ENCODE data around the gene IKBIP. TPM values are rescaled to one million over a fixed set of nuclear protein-coding genes. Genes with fewer than 3 reads are reported as not detected.

IKBIP gene
- total RNA-seq, 1 experiment from 2014 or later = 14.5 TPM

GRCh38 chr12:98579347-98579746, 65.2 kb downstream of the IKBIP start:
- no peaks in the 10 kb centered on the region for H4K20me1 ChIP-seq (ENCODE audit: insufficient read depth)
- peak overlapping the region; percentile 77 for H3K4me2 ChIP-seq (ENCODE audit: low read length)
- peak overlapping the region; percentile 76 for H2AFZ ChIP-seq (ENCODE audit: low read depth, low read length, poor library complexity, severe bottlenecking)
- ChIA-PET RAD21 (ENCODE audit: low non-redundant PET in 1 of 2, low total read pairs in 2 of 2, uncharacterized antibody in 2 of 2, unreplicated experiment in 2 of 2) (no interaction called here), CTCF (interaction anchor here (1.5 kb wide), 1 partner anchor 13 kb away, joined by 11 read pairs; no protein-coding TSS in a partner anchor), POLR2A (interaction anchor here (1.2 kb wide), 1 partner anchor 12 kb away, joined by 4 read pairs; no protein-coding TSS in a partner anchor)
- peak overlapping the region; percentile 22; the same call in 1 of the 2 replicates for H3K9ac ChIP-seq (ENCODE audit: low read length)
- BruUV-seq (replicated peaks) = no TSS peak
- no peak for DNase-seq (ENCODE audit: low read depth, low spot score)
- no peaks in the 10 kb centered on the region for H3K27me3 ChIP-seq (ENCODE audit: insufficient read depth, low read length)
- no peak overlapping the region for H3K4me3 ChIP-seq (replicated peaks in 1 of 2; ENCODE audit: low read depth in 1 of 2, low read length in 2 of 2)
- H3K4me1 ChIP-seq (ENCODE audit: control insufficient read depth in 1 of 2, insufficient read depth in 2 of 2, low read length in 2 of 2) = peaks cover 21 to 44% of the 10 kb centered on the region in 2 experiments
- H3K79me2 ChIP-seq (ENCODE audit: insufficient read depth, low read length) = no peaks in the 10 kb centered on the region
- H3K9me2 ChIP-seq (ENCODE audit: insufficient read depth) = no peaks in the 10 kb centered on the region
- no peaks in the 10 kb centered on the region for H3K9me3 ChIP-seq (ENCODE audit: control insufficient read depth in 1 of 2, insufficient read depth in 1 of 2, low read depth in 1 of 2, low read length in 2 of 2)
- TF ChIP-seq, protein P1, sequence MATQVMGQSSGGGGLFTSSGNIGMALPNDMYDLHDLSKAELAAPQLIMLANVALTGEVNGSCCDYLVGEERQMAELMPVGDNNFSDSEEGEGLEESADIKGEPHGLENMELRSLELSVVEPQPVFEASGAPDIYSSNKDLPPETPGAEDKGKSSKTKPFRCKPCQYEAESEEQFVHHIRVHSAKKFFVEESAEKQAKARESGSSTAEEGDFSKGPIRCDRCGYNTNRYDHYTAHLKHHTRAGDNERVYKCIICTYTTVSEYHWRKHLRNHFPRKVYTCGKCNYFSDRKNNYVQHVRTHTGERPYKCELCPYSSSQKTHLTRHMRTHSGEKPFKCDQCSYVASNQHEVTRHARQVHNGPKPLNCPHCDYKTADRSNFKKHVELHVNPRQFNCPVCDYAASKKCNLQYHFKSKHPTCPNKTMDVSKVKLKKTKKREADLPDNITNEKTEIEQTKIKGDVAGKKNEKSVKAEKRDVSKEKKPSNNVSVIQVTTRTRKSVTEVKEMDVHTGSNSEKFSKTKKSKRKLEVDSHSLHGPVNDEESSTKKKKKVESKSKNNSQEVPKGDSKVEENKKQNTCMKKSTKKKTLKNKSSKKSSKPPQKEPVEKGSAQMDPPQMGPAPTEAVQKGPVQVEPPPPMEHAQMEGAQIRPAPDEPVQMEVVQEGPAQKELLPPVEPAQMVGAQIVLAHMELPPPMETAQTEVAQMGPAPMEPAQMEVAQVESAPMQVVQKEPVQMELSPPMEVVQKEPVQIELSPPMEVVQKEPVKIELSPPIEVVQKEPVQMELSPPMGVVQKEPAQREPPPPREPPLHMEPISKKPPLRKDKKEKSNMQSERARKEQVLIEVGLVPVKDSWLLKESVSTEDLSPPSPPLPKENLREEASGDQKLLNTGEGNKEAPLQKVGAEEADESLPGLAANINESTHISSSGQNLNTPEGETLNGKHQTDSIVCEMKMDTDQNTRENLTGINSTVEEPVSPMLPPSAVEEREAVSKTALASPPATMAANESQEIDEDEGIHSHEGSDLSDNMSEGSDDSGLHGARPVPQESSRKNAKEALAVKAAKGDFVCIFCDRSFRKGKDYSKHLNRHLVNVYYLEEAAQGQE (IDR thresholded peaks at IDR 0.05; ENCODE audit: low read depth) = no peak
- TF ChIP-seq SRF (IDR thresholded peaks at IDR 0.05; ENCODE audit: low read depth) = no peak
- TF ChIP-seq, protein P2, sequence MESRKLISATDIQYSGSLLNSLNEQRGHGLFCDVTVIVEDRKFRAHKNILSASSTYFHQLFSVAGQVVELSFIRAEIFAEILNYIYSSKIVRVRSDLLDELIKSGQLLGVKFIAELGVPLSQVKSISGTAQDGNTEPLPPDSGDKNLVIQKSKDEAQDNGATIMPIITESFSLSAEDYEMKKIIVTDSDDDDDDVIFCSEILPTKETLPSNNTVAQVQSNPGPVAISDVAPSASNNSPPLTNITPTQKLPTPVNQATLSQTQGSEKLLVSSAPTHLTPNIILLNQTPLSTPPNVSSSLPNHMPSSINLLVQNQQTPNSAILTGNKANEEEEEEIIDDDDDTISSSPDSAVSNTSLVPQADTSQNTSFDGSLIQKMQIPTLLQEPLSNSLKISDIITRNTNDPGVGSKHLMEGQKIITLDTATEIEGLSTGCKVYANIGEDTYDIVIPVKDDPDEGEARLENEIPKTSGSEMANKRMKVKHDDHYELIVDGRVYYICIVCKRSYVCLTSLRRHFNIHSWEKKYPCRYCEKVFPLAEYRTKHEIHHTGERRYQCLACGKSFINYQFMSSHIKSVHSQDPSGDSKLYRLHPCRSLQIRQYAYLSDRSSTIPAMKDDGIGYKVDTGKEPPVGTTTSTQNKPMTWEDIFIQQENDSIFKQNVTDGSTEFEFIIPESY (IDR thresholded peaks at IDR 0.05; ENCODE audit: extremely low read depth, insufficient replicate concordance, low read length) = no peak
- TF ChIP-seq ZNF274 (IDR thresholded peaks at IDR 0.05; ENCODE audit: low read depth, low read length) = no peak
- no peak for TF ChIP-seq CEBPB (IDR thresholded peaks at IDR 0.05; ENCODE audit: low read depth)
- TF ChIP-seq CTCF (IDR thresholded peaks at IDR 0.05 in 2 of 3, conservative IDR thresholded peaks at IDR 0.05 in 1 of 3; ENCODE audit: borderline replicate concordance in 1 of 3, insufficient read depth in 1 of 3, low read depth in 2 of 3, low read length in 2 of 3) = no peak
- no peak for TF ChIP-seq EZH2 (IDR thresholded peaks at IDR 0.05)
- no peak for TF ChIP-seq ZFX (IDR thresholded peaks at IDR 0.05)
- TF ChIP-seq MAX (IDR thresholded peaks at IDR 0.05) = no peak
- TF ChIP-seq RAD21 (IDR thresholded peaks at IDR 0.05; ENCODE audit: low read depth) = no peak
- TF ChIP-seq POLR2A (IDR thresholded peaks at IDR 0.05; ENCODE audit: borderline replicate concordance, extremely low read depth, insufficient read depth, insufficient read length) = no peak
- TF ChIP-seq, protein P3, sequence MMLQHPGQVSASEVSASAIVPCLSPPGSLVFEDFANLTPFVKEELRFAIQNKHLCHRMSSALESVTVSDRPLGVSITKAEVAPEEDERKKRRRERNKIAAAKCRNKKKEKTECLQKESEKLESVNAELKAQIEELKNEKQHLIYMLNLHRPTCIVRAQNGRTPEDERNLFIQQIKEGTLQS (IDR thresholded peaks at IDR 0.05) = no peak
- no peak for TF ChIP-seq JUND (IDR thresholded peaks at IDR 0.05)
- peak overlapping the region; percentile 43; the same call in 1 of the 2 replicates for H3K27ac ChIP-seq (ENCODE audit: low read depth, low read length)
- peak; percentile 24; the same call in 1 of the 2 replicates for ATAC-seq
- H3K36me3 ChIP-seq (ENCODE audit: control insufficient read depth in 1 of 2, insufficient read depth in 2 of 2, low read length in 2 of 2) = no peaks in the 10 kb centered on the region
- intact Hi-C loops (cut with micrococcal nuclease) = no loop called here

Data from HCT116 (cell line).